Medulla oblongata (tissue), 1 donor: ENCODE measurements around the gene CYP4F11.
"Not testable (repeated sequence)": the region's sequence is repeated elsewhere in the genome, so short reads cannot be mapped to it uniquely, and the experiment has no call there.

Source experiments
- DNase-seq: peaks from one replicate; pipeline ENCODE4 v3.0.0-alpha.2; 2015; ENCODE audit errors: extremely low spot score

CYP4F11 gene

GRCh38 chr19:15874821-15875474 is 59.4 kb downstream of the CYP4F11 start:
- no peak for DNase-seq

GRCh38 chr19:15873771-15874170 is 60.6 kb downstream of the CYP4F11 start:
- not testable (repeated sequence) for DNase-seq

- DNase-seq, result no peak
Observed at GRCh38 chr19:15871570-15871969, 62.8 kb downstream of the CYP4F11 start.

GRCh38 chr19:15869873-15870272 is 64.5 kb downstream of the CYP4F11 start:
- no peak for DNase-seq

GRCh38 chr19:15869109-15869555 is 65.2 kb downstream of the CYP4F11 start:
- peak; percentile 58 for DNase-seq

- no peak for DNase-seq
Observed at GRCh38 chr19:15866636-15867035, 67.7 kb downstream of the CYP4F11 start.

- DNase-seq, result no peak
Observed at GRCh38 chr19:15864824-15865223, 69.5 kb downstream of the CYP4F11 start.

- DNase-seq, result no peak
Observed at GRCh38 chr19:15863272-15863671, 71.1 kb downstream of the CYP4F11 start.

- DNase-seq, result no peak
Observed at GRCh38 chr19:15862444-15862843, 71.9 kb downstream of the CYP4F11 start.
